Measurements from ENCODE around the gene MED27. TPM values are rescaled to one million over a fixed set of nuclear protein-coding genes. Genes with fewer than 3 reads are reported as not detected.

The MED27 gene
- total and polyA plus RNA-seq, 2 of the 8 experiments (the other 6 are each of a cell fraction or from before 2014, with no cell fraction given): 29.9 to 56.5 TPM

DNA sequence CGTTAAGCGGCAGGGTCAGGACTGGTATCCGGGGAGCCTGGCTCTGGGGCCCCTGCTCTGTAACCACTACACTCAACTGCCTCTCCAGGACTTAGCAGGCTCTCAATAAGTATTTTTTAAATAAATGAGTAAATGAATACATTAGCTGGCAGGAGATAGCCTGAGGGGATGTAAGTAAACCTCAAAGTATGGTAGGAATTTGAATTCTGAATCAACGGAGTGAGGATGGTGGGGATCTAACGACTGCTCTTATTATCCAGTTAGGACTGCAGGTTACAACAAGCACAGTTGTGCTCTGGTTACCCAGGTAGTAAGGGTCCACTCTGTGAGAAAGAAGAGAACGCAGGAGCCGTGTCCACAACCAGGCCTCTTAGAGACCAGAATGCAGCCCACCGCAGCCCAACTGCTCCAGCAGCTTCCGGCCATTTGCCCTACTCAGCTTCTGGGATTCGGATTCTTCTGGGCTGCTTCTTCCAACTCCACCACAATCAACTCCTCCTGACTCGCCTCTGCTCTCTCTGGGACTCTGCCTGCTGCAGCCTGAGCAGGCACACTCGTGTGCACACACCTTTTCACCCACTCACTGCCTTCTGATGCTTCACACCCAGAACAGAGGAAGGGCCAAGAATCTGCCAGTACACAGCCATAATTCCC lies 52.6 kb downstream of the MED27 start:
- Histone ChIP-seq H4K91ac (replicated peaks; ENCODE audit: insufficient read length, low read length) (no peak overlapping the region), H3K4me3 (ENCODE audit: extremely low read depth in 1 of 4, insufficient read depth in 2 of 4, low read depth in 3 of 4, low read length in 4 of 4) (no peak overlapping the region), H2BK15ac (ENCODE audit: low read length) (no peak overlapping the region), H3K36me3 (ENCODE audit: control insufficient read depth in 2 of 4, insufficient read depth in 4 of 4, low read length in 3 of 4) (no peaks in the 10 kb centered on the region), H3K56ac (replicated peaks; ENCODE audit: insufficient read length, low read depth, low read length) (no peak overlapping the region), H3K4ac (replicated peaks; ENCODE audit: insufficient read length, low read depth, low read length) (no peak overlapping the region), H3K23me2 (ENCODE audit: low read depth, low read length) (no peaks in the 10 kb centered on the region), H2BK120ac (replicated peaks; ENCODE audit: low read depth, low read length) (no peak overlapping the region), H3K27ac (ENCODE audit: low read depth, low read length) (no peak overlapping the region), H2BK20ac (ENCODE audit: low read length) (no peak overlapping the region), H2BK12ac (ENCODE audit: low read depth, low read length) (no peak overlapping the region), H3K4me1 (replicated peaks in 1 of 4; ENCODE audit: control insufficient read depth in 3 of 4, insufficient read depth in 4 of 4, low read length in 3 of 4) (peaks cover 5 to 19% (median 8%) of the 10 kb centered on the region in 4 experiments), H3K9ac (replicated peaks in 1 of 4; ENCODE audit: extremely low read depth in 1 of 4, low read depth in 3 of 4, low read length in 3 of 4) (no peak overlapping the region), H2AFZ (ENCODE audit: low read length) (no peak overlapping the region), H3K23ac (ENCODE audit: insufficient read length) (no peak overlapping the region), H4K8ac (ENCODE audit: extremely low read depth, insufficient read depth, low read length) (no peak overlapping the region), H3K4me2 (ENCODE audit: insufficient read depth in 1 of 2, low read depth in 2 of 2, low read length in 2 of 2) (no peak overlapping the region; a peak in 1 of 4 replicates), H3K79me1 (ENCODE audit: low read depth, low read length) (peaks cover 8% of the 10 kb centered on the region; the same call in 1 of the 2 replicates), H3K14ac (ENCODE audit: insufficient read length) (no peak overlapping the region), H3K27me3 (replicated peaks in 1 of 4; ENCODE audit: control insufficient read depth in 3 of 4, extremely low read depth in 1 of 4, insufficient read depth in 3 of 4, low read length in 3 of 4) (no peaks in the 10 kb centered on the region; a peak in 1 of 7 replicates), H2AK5ac (ENCODE audit: low read depth, low read length) (no peak overlapping the region), H4K20me1 (replicated peaks in 1 of 2; ENCODE audit: control insufficient read depth in 1 of 2, insufficient read depth in 2 of 2, low read length in 2 of 2) (peaks cover 4 to 8% of the 10 kb centered on the region in 2 experiments), H2BK5ac (ENCODE audit: low read depth, low read length) (no peak overlapping the region), H3K9me3 (ENCODE audit: insufficient read depth in 2 of 2, low read depth in 1 of 2, low read length in 1 of 2) (no peaks in the 10 kb centered on the region), H4K5ac (ENCODE audit: insufficient read length, low read depth, low read length) (no peak overlapping the region), H3K79me2 (ENCODE audit: control insufficient read depth in 1 of 2, insufficient read depth in 2 of 2, low read length in 2 of 2) (peaks cover 0 to 42% of the 10 kb centered on the region in 2 experiments; a peak in 2 of 4 replicates), H3K18ac (ENCODE audit: extremely low read depth, low read length) (no peak overlapping the region)
- no peak for TF ChIP-seq CREB1 (IDR thresholded peaks at IDR 0.05)
- DNase-seq (ENCODE audit: low read depth in 1 of 2, low spot score in 2 of 2) (peak; percentile 27 to 43), FAIRE-seq (no peak)
- 84% methylated on average over 12 of the region's 12 CpGs; no CpG with 5 or more reads in 1 of the 2 experiments for WGBS, 2 experiments (ENCODE audit: extremely low coverage in 1 of 2, insufficient coverage in 1 of 2, insufficient read length in 1 of 2, insufficient replicate concordance in 2 of 2, low coverage in 1 of 2, low lambda C conversion rate in 2 of 2, missing lambda C conversion rate in 1 of 2)
- CTCF ChIA-PET (ENCODE audit: partially characterized antibody): interaction anchor here (0.6 to 1.9 kb wide), 3 partner anchors 10 to 140 kb away, joined by 3 to 6 read pairs (median 5); no protein-coding TSS in a partner anchor
- POLR2A ChIA-PET (ENCODE audit: partially characterized antibody): interaction anchor here (1.0 to 1.7 kb wide), 2 partner anchors 8 to 13 kb away, joined by 4 to 5 read pairs; no protein-coding TSS in a partner anchor
